Cardiac muscle cell (in vitro differentiated cells and primary cell): ENCODE data around the gene RCOR1. TPM values are rescaled to one million over a fixed set of nuclear protein-coding genes. Genes with fewer than 3 reads are reported as not detected.

Experiments used
- DNase-seq, 2 donors: peaks; one replicate each; pipeline versions ENCODE4 v3.0.0 to v3.0.0-alpha.2; 2010 to 2017; ENCODE audit warnings: low read depth in 1 of 2, low spot score in 1 of 2
- H3K27ac ChIP-seq: fragments of 200-600 bp; sonication (generic); 2 replicates; pipeline ENCODE4 v1.5.1; 2016
- H3K27me3 ChIP-seq: fragments of 200-600 bp; sonication (generic); 2 replicates; pipeline ENCODE4 v1.6.0; 2016; ENCODE audit warnings: control low read depth
- H3K36me3 ChIP-seq: fragments of 200-600 bp; sonication (generic); 2 replicates; pipeline ENCODE4 v1.5.1; 2016; ENCODE audit warnings: control low read depth
- H3K4me1 ChIP-seq: fragments of 200-600 bp; sonication (generic); 2 replicates; pipeline ENCODE4 v1.8.1; 2017; ENCODE audit warnings: low read depth, mild to moderate bottlenecking, mixed run types
- H3K4me3 ChIP-seq: fragments of 200-600 bp; sonication (generic); 2 replicates; pipeline ENCODE4 v1.5.1; 2016; ENCODE audit warnings: mild to moderate bottlenecking
- H3K9me3 ChIP-seq: fragments of 200-600 bp; sonication (generic); 2 replicates; pipeline ENCODE4 v1.5.1; 2017; ENCODE audit warnings: low read depth, mild to moderate bottlenecking, control low read depth
- CTCF ChIP-seq: IDR thresholded peaks from 2 replicates; pipeline ENCODE4 v1.5.1; 2012; ENCODE audit warnings: low read depth, mild to moderate bottlenecking, low read length
- polyA plus RNA-seq: library from polyadenylated mRNA; unstranded; fragments of >200 nt; fragmentation: Nextera tagmentation; extraction: Ambion mirVana; gene quantifications from 2 replicates; pipeline ENCODE4 v1.2.1, GENCODE V29; 2016
- total RNA-seq: library from RNA; depleted of rRNA; stranded (reverse); fragments of >200 nt; gene quantifications from 2 replicates; pipeline ENCODE4 v1.2.3, GENCODE V29; 2016

Gene RCOR1
- total and polyA plus RNA-seq, 2 experiments from 2014 or later: 5.3 to 17.0 TPM

- no peak for TF ChIP-seq CTCF
- DNase-seq: no peak
- Histone ChIP-seq H3K4me3 (no peak overlapping the region), H3K9me3 (no peaks in the 10 kb centered on the region), H3K27me3 (no peaks in the 10 kb centered on the region), H3K27ac (peak overlapping the region; percentile 30), H3K4me1 (peaks cover 17% of the 10 kb centered on the region), H3K36me3 (no peaks in the 10 kb centered on the region)
Measured at GRCh38 chr14:102691763-102692162, 99.3 kb downstream of the RCOR1 start.

- peak overlapping the region; percentile 30 for H3K27ac ChIP-seq
- peaks cover 22% of the 10 kb centered on the region for H3K4me1 ChIP-seq
- H3K36me3 ChIP-seq: no peaks in the 10 kb centered on the region
- H3K27me3 ChIP-seq: no peaks in the 10 kb centered on the region
- H3K4me3 ChIP-seq: no peak overlapping the region
- no peaks in the 10 kb centered on the region for H3K9me3 ChIP-seq
- no peak for TF ChIP-seq CTCF
- DNase-seq: no peak
Measured at GRCh38 chr14:102692334-102692733, 99.9 kb downstream of the RCOR1 start.

- H3K27ac ChIP-seq: peak overlapping the region; percentile 78
- no peaks in the 10 kb centered on the region for H3K27me3 ChIP-seq
- peak in 1 of 2 donors; percentile 21 for DNase-seq
- H3K4me3 ChIP-seq: no peak overlapping the region
- no peaks in the 10 kb centered on the region for H3K36me3 ChIP-seq
- peaks cover 23% of the 10 kb centered on the region for H3K4me1 ChIP-seq
- no peaks in the 10 kb centered on the region for H3K9me3 ChIP-seq
- TF ChIP-seq CTCF: no peak
Measured at GRCh38 chr14:102693006-102693755, 100.7 kb downstream of the RCOR1 start.

GRCh38 chr14:102694530-102695166 lies 102.2 kb downstream of the RCOR1 start:
- Histone ChIP-seq H3K27ac (no peak overlapping the region), H3K36me3 (no peaks in the 10 kb centered on the region), H3K27me3 (no peaks in the 10 kb centered on the region), H3K4me3 (no peak overlapping the region), H3K4me1 (peaks cover 23% of the 10 kb centered on the region), H3K9me3 (no peaks in the 10 kb centered on the region)
- peak; percentile 85 for DNase-seq
- peak; percentile 56 for TF ChIP-seq CTCF

- DNase-seq: no peak
- no peak overlapping the region for H3K27ac ChIP-seq
- H3K27me3 ChIP-seq: no peaks in the 10 kb centered on the region
- TF ChIP-seq CTCF: no peak
- H3K4me1 ChIP-seq: peaks cover 23% of the 10 kb centered on the region
- H3K4me3 ChIP-seq: no peak overlapping the region
- no peaks in the 10 kb centered on the region for H3K9me3 ChIP-seq
- no peaks in the 10 kb centered on the region for H3K36me3 ChIP-seq
Measured at GRCh38 chr14:102695167-102695555, 102.7 kb downstream of the RCOR1 start.
